GM12878 (cell line): ENCODE results near the gene KLRF1. TPM values are rescaled to one million over a fixed set of nuclear protein-coding genes. Genes with fewer than 3 reads are reported as not detected.

Source experiments
- ATAC-seq: fragments of 200-7000 bp; cut with Tn5 transposase; 3 replicates; pipeline ENCODE4 v1.9.1; 2020; ENCODE audit warnings: mild to moderate bottlenecking, moderate library complexity
- BruUV-seq: library from RNA; stranded (reverse); fragments of 400-500 nt; replicated peaks from 2 replicates; lab custom pipeline; 2021; lab: Mats Ljungman, UMichigan
- CTCF ChIA-PET: fragments of 300-600 bp; sonication (Branson Sonifier 250); formaldehyde crosslinking; extraction: SDS; loops from one replicate; lab custom pipeline; 2021; ENCODE audit warnings: inconsistent platforms; lab: Yijun Ruan, JAX
- POLR2A ChIA-PET: fragments of 350-600 bp; formaldehyde crosslinking; extraction: SDS; loops from one replicate; lab custom pipeline; 2021; ENCODE audit warnings: inconsistent platforms; lab: Charles Lee
- RAD21 ChIA-PET: fragments of 300-600 bp; sonication (Branson Sonifier 250); formaldehyde crosslinking; loops from one replicate; lab custom pipeline; 2023; ENCODE audit warnings: antibody characterized with exemption; ENCODE audit not compliant: unreplicated experiment; lab: Charles Lee
- SMC1A ChIA-PET: fragments of 300-600 bp; sonication (Branson Sonifier 250); formaldehyde crosslinking; loops from one replicate; lab custom pipeline; 2023; ENCODE audit not compliant: unreplicated experiment, uncharacterized antibody; lab: Charles Lee
- DNase-seq: peaks from one replicate; pipeline ENCODE4 v3.0.0-alpha.2; 2011; ENCODE audit warnings: low read depth, low spot score
- FAIRE-seq: peaks from 3 replicates; lab custom pipeline; 2011; peaks lifted over from hg19 to GRCh38; lab: Jason Lieb, UNC
- H2AFZ ChIP-seq: 2 replicates; pipeline ENCODE4 v1.6.0; 2011; ENCODE audit warnings: low read depth, low read length, control low read depth; ENCODE audit not compliant: control insufficient read depth
- H3K27ac ChIP-seq: 2 replicates; pipeline ENCODE4 v1.5.1; 2011; ENCODE audit warnings: control low read depth; ENCODE audit not compliant: control insufficient read depth, insufficient read depth
- H3K27me3 ChIP-seq, 2 experiments: replicated peaks in 1 of 2; 2 replicates each; pipeline versions ENCODE4 v1.6.0 to v1.6.1; 2011; ENCODE audit warnings: low read length in 1 of 2; ENCODE audit not compliant: control insufficient read depth in 2 of 2, insufficient read depth in 2 of 2
- H3K36me3 ChIP-seq, 2 experiments: 2 replicates each; pipeline ENCODE4 v1.5.1; 2011; ENCODE audit warnings: low read length in 1 of 2; ENCODE audit not compliant: control insufficient read depth in 2 of 2, insufficient read depth in 2 of 2
- H3K4me1 ChIP-seq: 2 replicates; pipeline ENCODE4 v1.6.1; 2011; ENCODE audit warnings: mild to moderate bottlenecking, low read length, moderate library complexity, mixed read lengths; ENCODE audit not compliant: control insufficient read depth, insufficient read depth
- H3K4me2 ChIP-seq: 2 replicates; pipeline ENCODE4 v1.6.0; 2011; ENCODE audit warnings: control low read depth; ENCODE audit not compliant: control insufficient read depth, insufficient read depth
- H3K4me3 ChIP-seq: fragments of 200-600 bp; sonication (generic); 2 replicates; pipeline ENCODE4 v1.5.1; 2016
- H3K79me2 ChIP-seq: 2 replicates; pipeline ENCODE4 v1.6.0; 2011; ENCODE audit warnings: low read length; ENCODE audit not compliant: control insufficient read depth, insufficient read depth
- H3K9ac ChIP-seq: 2 replicates; pipeline ENCODE4 v1.8.0; 2011; ENCODE audit warnings: low read length, control low read depth, mixed read lengths; ENCODE audit not compliant: control insufficient read depth, insufficient read depth
- H3K9me3 ChIP-seq: replicated peaks from 3 replicates; pipeline ENCODE4 v1.5.1; 2011; ENCODE audit warnings: mild to moderate bottlenecking, low read length; ENCODE audit not compliant: control insufficient read depth, insufficient read depth
- H4K20me1 ChIP-seq: 2 replicates; pipeline ENCODE4 v1.6.0; 2011; ENCODE audit not compliant: control insufficient read depth, insufficient read depth
- ATF7 ChIP-seq: fragments of 450-650 bp; IDR thresholded peaks from 2 replicates; pipeline ENCODE4 v1.6.1; 2016; ENCODE audit warnings: low read depth, mild to moderate bottlenecking
- CBX5 ChIP-seq: sonication (generic); IDR thresholded peaks from 2 replicates; pipeline ENCODE4 v1.6.1; 2016; ENCODE audit warnings: low read depth, moderate library complexity, mild to moderate bottlenecking, inconsistent platforms
- CHD1 ChIP-seq: IDR thresholded peaks from 2 replicates; pipeline ENCODE4 v1.6.1; 2012; ENCODE audit warnings: low read depth, low read length, improper control_type of control experiment
- IKZF1 ChIP-seq: fragments of 450-650 bp; conservative IDR thresholded peaks from 2 replicates; pipeline ENCODE4 v1.6.1; 2017; ENCODE audit warnings: antibody characterized with exemption, mild to moderate bottlenecking
- POLR2AphosphoS5 ChIP-seq: IDR thresholded peaks from 2 replicates; pipeline ENCODE4 v1.6.1; 2011; ENCODE audit warnings: mild to moderate bottlenecking, low read length, inconsistent platforms
- RB1 ChIP-seq: fragments of 450-650 bp; formaldehyde crosslinking; IDR thresholded peaks from 2 replicates; pipeline ENCODE4 v1.6.1; 2017; ENCODE audit warnings: mild to moderate bottlenecking, borderline replicate concordance
- WGBS: methylation state at CpG from one replicate; pipeline ENCODE4 v1.1.6; 2016; ENCODE audit warnings: low lambda C conversion rate; ENCODE audit not compliant: insufficient replicate concordance, insufficient coverage; ENCODE audit errors: missing lambda C conversion rate; 5-methylcytosine and 5-hydroxymethylcytosine counted together
- in situ Hi-C: fragments of 300-500 bp; cut with MboI; formaldehyde crosslinking; loops from 9 replicates; pipeline ENCODE4 v1.14.3; 2018; ENCODE audit warnings: mixed read lengths
- intact Hi-C: fragments of 100-400 bp; cut with micrococcal nuclease; formaldehyde crosslinking; loops from one replicate; pipeline ENCODE4 v1.14.2; 2022; ENCODE audit not compliant: unreplicated experiment
- polyA plus RNA-seq, 11 experiments: library from polyadenylated mRNA; depleted of rRNA in 4 of 11; unstranded in 6 of 11; stranded (reverse) in 5 of 11; fragments of >200 nt; fragmentation: Nextera tagmentation in 4 of 11; fragmentation: Illumina TruSeq in 1 of 11; extraction: Ambion mirVana in 4 of 11; extraction: Trizol in 1 of 11; gene quantifications; 1 replicate in 1 of 11; 2 replicates in 10 of 11; pipeline versions ENCODE4 v1.2.1 to v1.2.3, GENCODE V29; 2011 to 2016; ENCODE audit warnings: inconsistent platforms in 2 of 11, missing spikeins in 2 of 11, low read depth in 1 of 11
- total RNA-seq, 4 experiments: library from RNA; depleted of rRNA in 3 of 4; stranded (reverse); fragments of >200 nt in 3 of 4; fragmentation: Illumina TruSeq in 1 of 4; extraction: Trizol in 1 of 4; gene quantifications; 2 replicates each; pipeline versions ENCODE4 v1.2.1 to v1.2.3, GENCODE V29; 2013 to 2021

Gene KLRF1
- total and polyA plus RNA-seq, 10 of the 15 experiments (the other 5 are each of a cell fraction or from before 2014, with no cell fraction given): 0.13 to 2.0 (median 0.18) TPM; not detected in 6

DNA sequence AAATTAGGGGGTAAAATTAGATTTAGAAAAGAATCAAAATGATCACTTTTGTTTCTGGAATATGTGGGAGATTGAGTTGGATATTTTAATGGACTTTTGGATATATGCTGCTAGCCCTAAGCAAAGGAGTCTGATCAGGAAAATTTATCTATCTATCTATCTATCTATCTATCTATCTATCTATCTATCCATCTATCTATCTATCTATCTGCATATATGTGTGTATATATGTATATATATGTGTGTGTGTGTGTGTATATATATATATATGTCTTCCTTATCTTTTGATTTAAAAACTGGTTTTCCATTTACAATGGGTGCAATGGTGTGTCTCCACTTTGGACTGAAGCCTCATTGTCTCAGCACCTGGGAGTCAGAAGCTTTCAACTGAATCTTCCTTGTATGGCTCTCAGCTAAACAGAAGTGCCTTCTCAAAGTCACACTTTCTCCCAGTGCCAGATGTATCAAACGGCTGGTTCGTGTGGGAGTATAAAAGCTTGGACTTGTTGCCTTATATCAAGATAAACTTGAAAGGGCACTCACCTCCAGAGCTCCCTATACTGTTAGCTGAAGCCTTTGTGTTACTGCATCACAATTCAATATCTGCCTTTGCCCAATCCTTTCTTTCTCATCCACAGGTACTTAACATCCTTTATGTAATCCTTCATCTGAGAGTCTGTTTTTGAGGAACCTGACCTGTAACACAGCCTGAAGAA is 34.9 kb upstream of the KLRF1 start:
- no peaks in the 10 kb centered on the region for H3K79me2 ChIP-seq
- H4K20me1 ChIP-seq: no peaks in the 10 kb centered on the region
- no peaks in the 10 kb centered on the region; the same call in 1 of the 3 replicates for H3K9me3 ChIP-seq
- H3K36me3 ChIP-seq: no peaks in the 10 kb centered on the region
- H3K27me3 ChIP-seq: no peaks in the 10 kb centered on the region; a peak in 1 of 4 replicates
- no peak overlapping the region for H3K4me2 ChIP-seq
- H3K4me3 ChIP-seq: no peak overlapping the region
- SMC1A ChIA-PET: interaction anchor here (0.7 to 12.4 kb wide), 3 partner anchors 22 to 156 kb away, joined by 3 to 814 read pairs (median 4); partner anchors contain the start of gene CD69
- peaks cover 10% of the 10 kb centered on the region; the same call in 1 of the 2 replicates for H3K4me1 ChIP-seq
- ATAC-seq: no peak
- in situ Hi-C loops: no loop called here
- no peak overlapping the region for H2AFZ ChIP-seq
- peak; percentile 31 for FAIRE-seq
- BruUV-seq: no TSS peak
- H3K9ac ChIP-seq: no peak overlapping the region
- WGBS: 94% methylated on average over 2 of the region's 2 CpGs
- intact Hi-C loops: no loop called here
- TF ChIP-seq RB1 (no peak), CHD1 (no peak), CBX5 (no peak), ATF7 (no peak), POLR2AphosphoS5 (no peak), IKZF1 (no peak)
- DNase-seq: no peak
- CTCF ChIA-PET: interaction anchor here (0.9 to 1.2 kb wide), 2 partner anchors 15 to 42 kb away, joined by 4 to 11 read pairs; no protein-coding TSS in a partner anchor
- POLR2A ChIA-PET: interaction anchor here (1.0 kb wide), 1 partner anchor 22 kb away, joined by 3 read pairs; no protein-coding TSS in a partner anchor
- no peak overlapping the region for H3K27ac ChIP-seq
- RAD21 ChIA-PET: interaction anchor here (0.7 to 1.7 kb wide), 2 partner anchors 19 to 42 kb away, joined by 3 to 11 read pairs; no protein-coding TSS in a partner anchor
